K562 (cell line): Measurements from ENCODE around the gene OR1E2.

Source experiments
- HMG20A ChIP-seq: fragments of 450-650 bp; formaldehyde crosslinking; conservative IDR thresholded peaks from 2 replicates; pipeline ENCODE4 v1.4.0; 2020; ENCODE audit warnings: mild to moderate bottlenecking, mixed read lengths
- POLR2A ChIP-seq: fragments of 450-650 bp; conservative IDR thresholded peaks from 2 replicates; pipeline ENCODE4 v1.6.1; 2016
- POU5F1 ChIP-seq: fragments of 150-350 bp; IDR thresholded peaks from 2 replicates; pipeline ENCODE4 v1.6.1; 2014; ENCODE audit warnings: borderline replicate concordance, low read length, low read depth, mild to moderate bottlenecking; ENCODE audit not compliant: partially characterized antibody
- SOX6 ChIP-seq: fragments of 450-650 bp; IDR thresholded peaks from 2 replicates; pipeline ENCODE4 v1.6.1; 2014; ENCODE audit warnings: mild to moderate bottlenecking
- TF ChIP-seq, protein P1 (sequence below): fragments of 250-450 bp; sonication (Bioruptor Pico); IDR thresholded peaks from 2 replicates; pipeline ENCODE4 v1.5.1; 2021; ENCODE audit warnings: mild to moderate bottlenecking
- TF ChIP-seq, protein P2 (sequence below), 3 experiments: IDR thresholded peaks in 2 of 3; conservative IDR thresholded peaks in 1 of 3; 2 replicates each; pipeline ENCODE4 v1.5.1; 2011 to 2012; ENCODE audit warnings: low read length in 3 of 3, mild to moderate bottlenecking in 3 of 3, control low read depth in 2 of 3, improper control_type of control experiment in 1 of 3, inconsistent platforms in 1 of 3, low read depth in 1 of 3, mixed read lengths in 1 of 3, moderate library complexity in 1 of 3; ENCODE audit not compliant: insufficient read depth in 2 of 3

DNA sequence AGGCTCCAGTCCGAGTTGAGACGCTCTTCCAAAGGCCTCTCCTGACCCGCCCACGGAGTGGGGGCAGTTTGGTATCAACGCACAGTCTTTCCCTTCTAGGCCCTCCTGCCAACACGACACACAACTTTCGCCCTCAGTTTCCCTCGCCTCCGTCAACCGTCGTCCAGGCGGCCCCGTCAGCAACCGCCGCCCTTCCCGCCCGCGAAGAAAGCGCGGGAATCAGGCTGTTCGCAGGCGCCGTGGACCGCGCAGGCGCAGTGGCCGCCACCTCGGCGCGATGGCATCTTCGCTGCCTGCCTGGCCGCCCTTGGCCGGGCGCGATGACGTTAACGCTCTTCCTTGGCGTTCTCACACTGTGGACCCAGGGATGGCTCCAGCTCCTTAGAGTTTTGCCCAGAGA lies 38.0 kb upstream of the OR1E2 start, which contains the start of gene SPATA22:
- TF ChIP-seq SOX6 = no peak
- TF ChIP-seq, protein P1, sequence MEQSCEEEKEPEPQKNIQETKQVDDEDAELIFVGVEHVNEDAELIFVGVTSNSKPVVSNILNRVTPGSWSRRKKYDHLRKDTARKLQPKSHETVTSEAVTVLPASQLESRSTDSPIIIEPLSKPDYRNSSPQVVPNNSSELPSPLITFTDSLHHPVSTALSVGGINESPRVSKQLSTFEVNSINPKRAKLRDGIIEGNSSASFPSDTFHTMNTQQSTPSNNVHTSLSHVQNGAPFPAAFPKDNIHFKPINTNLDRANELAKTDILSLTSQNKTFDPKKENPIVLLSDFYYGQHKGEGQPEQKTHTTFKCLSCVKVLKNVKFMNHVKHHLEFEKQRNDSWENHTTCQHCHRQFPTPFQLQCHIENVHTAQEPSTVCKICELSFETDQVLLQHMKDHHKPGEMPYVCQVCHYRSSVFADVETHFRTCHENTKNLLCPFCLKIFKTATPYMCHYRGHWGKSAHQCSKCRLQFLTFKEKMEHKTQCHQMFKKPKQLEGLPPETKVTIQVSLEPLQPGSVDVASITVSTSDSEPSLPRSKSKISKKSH = no peak
- no peak for TF ChIP-seq POLR2A
- TF ChIP-seq POU5F1 = no peak
- TF ChIP-seq HMG20A = no peak
- TF ChIP-seq, protein P2, sequence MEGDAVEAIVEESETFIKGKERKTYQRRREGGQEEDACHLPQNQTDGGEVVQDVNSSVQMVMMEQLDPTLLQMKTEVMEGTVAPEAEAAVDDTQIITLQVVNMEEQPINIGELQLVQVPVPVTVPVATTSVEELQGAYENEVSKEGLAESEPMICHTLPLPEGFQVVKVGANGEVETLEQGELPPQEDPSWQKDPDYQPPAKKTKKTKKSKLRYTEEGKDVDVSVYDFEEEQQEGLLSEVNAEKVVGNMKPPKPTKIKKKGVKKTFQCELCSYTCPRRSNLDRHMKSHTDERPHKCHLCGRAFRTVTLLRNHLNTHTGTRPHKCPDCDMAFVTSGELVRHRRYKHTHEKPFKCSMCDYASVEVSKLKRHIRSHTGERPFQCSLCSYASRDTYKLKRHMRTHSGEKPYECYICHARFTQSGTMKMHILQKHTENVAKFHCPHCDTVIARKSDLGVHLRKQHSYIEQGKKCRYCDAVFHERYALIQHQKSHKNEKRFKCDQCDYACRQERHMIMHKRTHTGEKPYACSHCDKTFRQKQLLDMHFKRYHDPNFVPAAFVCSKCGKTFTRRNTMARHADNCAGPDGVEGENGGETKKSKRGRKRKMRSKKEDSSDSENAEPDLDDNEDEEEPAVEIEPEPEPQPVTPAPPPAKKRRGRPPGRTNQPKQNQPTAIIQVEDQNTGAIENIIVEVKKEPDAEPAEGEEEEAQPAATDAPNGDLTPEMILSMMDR (IDR thresholded peaks at IDR 0.05 in 2 of 3, conservative IDR thresholded peaks at IDR 0.05 in 1 of 3; ENCODE audit: insufficient read depth in 2 of 3, low read depth in 1 of 3, low read length in 3 of 3) = no peak
